Pancreas (tissue), 10 donors: Measurements from ENCODE around the gene ING2. TPM values are rescaled to one million over a fixed set of nuclear protein-coding genes. Genes with fewer than 3 reads are reported as not detected.
A peak's percentile ranks its signal among the peaks of the same experiment; 100 is the strongest.

Experiments used
- ATAC-seq, 4 donors: fragments of 200-7000 bp; cut with Tn5 transposase; one replicate each; pipeline versions ENCODE4 v1.8.0 to v1.9.1; 2020; ENCODE audit warnings: mild to moderate bottlenecking in 4 of 4, moderate library complexity in 4 of 4
- DNase-seq, 6 donors: peaks; one replicate each; pipeline ENCODE4 v3.0.0-alpha.2; 2020
- FAIRE-seq: peaks from 2 replicates; lab custom pipeline; 2012; peaks lifted over from hg19 to GRCh38; lab: Jason Lieb, UNC
- H3K27ac ChIP-seq, 4 donors: fragments of 200-600 bp; sonication (generic); 1 replicate in 3 of 4; 2 replicates in 1 of 4; pipeline versions ENCODE4 v1.5.0 to v1.8.0; 2020
- H3K27me3 ChIP-seq, 4 donors: fragments of 200-600 bp; one replicate each; pipeline ENCODE4 v1.8.0; 2021
- H3K36me3 ChIP-seq, 3 donors: fragments of 200-600 bp; sonication (generic) in 1 of 3; one replicate each; pipeline versions ENCODE4 v1.5.0 to v1.8.0; 2020 to 2021
- H3K4me1 ChIP-seq, 3 donors: fragments of 200-600 bp; one replicate each; pipeline ENCODE4 v1.8.0; 2021
- H3K4me3 ChIP-seq, 4 donors: fragments of 200-600 bp; sonication (generic) in 2 of 4; one replicate each; pipeline versions ENCODE4 v1.5.0 to v1.8.0; 2020 to 2021
- H3K9me3 ChIP-seq, 4 donors: fragments of 200-600 bp; one replicate each; pipeline ENCODE4 v1.8.0; 2021
- WGBS, 2 donors: extraction: QIAGEN DNeasy Blood & Tissue Kit; methylation state at CpG; one replicate each; pipeline ENCODE4 v1.1.7; 2013; 5-methylcytosine and 5-hydroxymethylcytosine counted together
- intact Hi-C, 3 donors: fragments of 100-400 bp; cut with DNase I; formaldehyde crosslinking; loops; one replicate each; pipeline versions ENCODE4 v1.11.1 to v1.14.2; 2022
- polyA plus RNA-seq, 2 donors: library from polyadenylated mRNA; stranded (reverse); fragments of 200-250 nt; gene quantifications; one replicate each; pipeline ENCODE4 v1.2.3, GENCODE V29; 2013
- total RNA-seq, 6 donors: library from RNA; stranded (reverse); fragmentation: NEBNext Ultra II Directional in 4 of 6; extraction: Animal tissue kit (Norgen Biotek cat#: 25700) in 4 of 6; gene quantifications; one replicate each; pipeline versions ENCODE4 v1.2.1 to v1.2.4, GENCODE V29; 2021 to 2023
- TF ChIP-seq, protein P1 (sequence below), 4 donors: fragments of 200-600 bp; sonication (generic) in 3 of 4; IDR thresholded peaks; one replicate each; pipeline versions ENCODE4 v1.5.0 to v1.8.0; 2021; ENCODE audit warnings: antibody characterized with exemption in 4 of 4
- donor health status: healthy with polysubstance abuse.
- donor health status: DM: no; HTN: no; CAD: no; lungs with moderate emphysema.
- donor health status: DM: no; HTN: no; CAD: no.
- donor health status: control.
- donor health status: control.
- donor health status: Bipolar disorder and iron deficiency.
- donor health status: DM: yes; HTN: yes; CAD: no.
- donor health status: DM: no; HTN: no; CAD: no.
- donor health status: DM: no; HTN: no; CAD: no.
- donor health status: DM: yes; HTN: yes; CAD: no.

The ING2 gene
- total and polyA plus RNA-seq, 8 donors, result 3.1 to 16.9 (median 5.9) TPM

GRCh38 chr4:183505611-183506388 lies 942 bp downstream of the ING2 start:
- TF ChIP-seq, protein P1, sequence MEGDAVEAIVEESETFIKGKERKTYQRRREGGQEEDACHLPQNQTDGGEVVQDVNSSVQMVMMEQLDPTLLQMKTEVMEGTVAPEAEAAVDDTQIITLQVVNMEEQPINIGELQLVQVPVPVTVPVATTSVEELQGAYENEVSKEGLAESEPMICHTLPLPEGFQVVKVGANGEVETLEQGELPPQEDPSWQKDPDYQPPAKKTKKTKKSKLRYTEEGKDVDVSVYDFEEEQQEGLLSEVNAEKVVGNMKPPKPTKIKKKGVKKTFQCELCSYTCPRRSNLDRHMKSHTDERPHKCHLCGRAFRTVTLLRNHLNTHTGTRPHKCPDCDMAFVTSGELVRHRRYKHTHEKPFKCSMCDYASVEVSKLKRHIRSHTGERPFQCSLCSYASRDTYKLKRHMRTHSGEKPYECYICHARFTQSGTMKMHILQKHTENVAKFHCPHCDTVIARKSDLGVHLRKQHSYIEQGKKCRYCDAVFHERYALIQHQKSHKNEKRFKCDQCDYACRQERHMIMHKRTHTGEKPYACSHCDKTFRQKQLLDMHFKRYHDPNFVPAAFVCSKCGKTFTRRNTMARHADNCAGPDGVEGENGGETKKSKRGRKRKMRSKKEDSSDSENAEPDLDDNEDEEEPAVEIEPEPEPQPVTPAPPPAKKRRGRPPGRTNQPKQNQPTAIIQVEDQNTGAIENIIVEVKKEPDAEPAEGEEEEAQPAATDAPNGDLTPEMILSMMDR (IDR thresholded peaks at IDR 0.05), result no peak
- peak; percentile 82 to 92 (median 87) for DNase-seq

DNA sequence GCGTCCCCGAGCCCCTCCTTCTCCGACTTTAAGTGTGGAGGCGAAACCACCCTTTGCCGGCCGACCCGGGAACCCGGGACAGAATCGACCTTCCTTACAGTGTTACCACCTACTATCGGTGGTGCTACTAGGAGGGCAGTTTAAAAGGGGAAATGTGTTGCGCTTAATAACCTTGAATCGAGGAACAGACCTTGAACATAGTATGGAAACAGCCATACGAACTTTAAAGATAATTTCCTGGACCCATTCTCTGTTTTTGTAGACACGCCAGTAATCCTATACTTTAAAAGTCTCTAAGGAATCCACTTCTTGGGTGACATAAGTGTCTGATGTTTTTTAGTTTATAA lies 1.5 kb downstream of the ING2 start:
- Histone ChIP-seq H3K27ac (peak overlapping the region; percentile 94 to 100 (median 97)), H3K4me3 (peak overlapping the region; percentile 96 to 99 (median 98)), H3K4me1 (peaks cover 10 to 38% (median 20%) of the 10 kb centered on the region in 3 donors), H3K9me3 (no peaks in the 10 kb centered on the region), H3K27me3 (no peaks in the 10 kb centered on the region), H3K36me3 (peaks cover 0 to 12% (median 4%) of the 10 kb centered on the region in 3 donors)
- 0% methylated on average over 14 of the region's 14 CpGs for WGBS, 2 donors
- FAIRE-seq (no peak), ATAC-seq (no peak), DNase-seq (no peak)
- TF ChIP-seq, protein P1 (IDR thresholded peaks at IDR 0.05), result no peak
- intact Hi-C loops, result no loop called here

More at GRCh38 chr4:183505611-183506388, 942 bp downstream of the ING2 start:
- peak overlapping the region; percentile 96 to 99 (median 98) for H3K4me3 ChIP-seq
- H3K36me3 ChIP-seq, result peaks cover 0 to 6% (median 4%) of the 10 kb centered on the region in 3 donors
- no peaks in the 10 kb centered on the region for H3K9me3 ChIP-seq
- peak overlapping the region; percentile 94 to 100 (median 97) for H3K27ac ChIP-seq
- 0 to 1% methylated on average over 72 to 80 of the region's 80 CpGs for WGBS, 2 donors
- peak; percentile 50 to 72 (median 64) for ATAC-seq
- H3K27me3 ChIP-seq, result no peaks in the 10 kb centered on the region
- H3K4me1 ChIP-seq, result peaks cover 10 to 38% (median 20%) of the 10 kb centered on the region in 3 donors
- FAIRE-seq, result no peak
- intact Hi-C loops, result no loop called here

DNA sequence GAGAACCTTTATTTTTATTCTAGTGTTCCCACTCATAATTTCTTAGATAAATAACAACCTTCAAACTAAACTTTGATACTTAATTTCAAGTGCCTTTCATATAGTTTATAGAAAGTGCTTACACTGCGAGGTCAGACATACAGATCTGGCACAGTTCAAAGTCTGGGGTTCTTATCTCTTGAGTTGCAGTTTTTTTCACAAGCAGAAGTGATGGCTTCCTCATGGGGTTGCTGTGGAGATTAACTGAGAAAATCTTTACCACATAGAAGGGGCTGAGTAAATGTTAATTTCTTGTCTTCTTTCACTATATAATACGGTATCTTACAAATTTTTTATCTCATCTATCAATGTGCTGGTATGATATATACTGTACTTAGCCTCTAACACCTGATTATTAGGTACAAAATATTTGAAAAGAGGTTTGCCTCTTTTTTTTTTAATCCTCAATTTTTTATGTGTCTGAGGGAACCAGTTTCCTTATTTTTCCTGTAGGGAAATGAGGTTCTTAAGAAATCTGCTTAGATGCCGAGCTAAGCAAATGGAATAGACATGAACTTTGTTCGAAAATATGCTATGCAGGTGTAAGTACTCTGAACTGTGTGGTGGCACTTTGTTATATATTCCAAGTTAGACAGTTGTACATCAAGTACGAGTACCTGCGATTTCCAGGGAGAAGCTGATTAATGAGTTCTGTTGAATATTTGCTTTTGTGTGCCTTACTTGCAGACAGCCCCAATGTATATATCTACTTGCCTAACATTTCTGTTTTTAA lies 3.3 kb downstream of the ING2 start:
- H3K36me3 ChIP-seq, result peaks cover 0 to 13% (median 4%) of the 10 kb centered on the region in 3 donors
- no peak for DNase-seq
- intact Hi-C loops, result no loop called here
- no peaks in the 10 kb centered on the region for H3K9me3 ChIP-seq
- ATAC-seq, result no peak
- TF ChIP-seq, protein P1 (IDR thresholded peaks at IDR 0.05), result no peak
- 27 to 30% methylated on average over 6 of the region's 6 CpGs for WGBS, 2 donors
- peak; percentile 5 for FAIRE-seq
- H3K4me1 ChIP-seq, result peaks cover 10 to 25% (median 18%) of the 10 kb centered on the region in 3 donors
- peak overlapping the region in 1 of 4 donors; percentile 13 for H3K27ac ChIP-seq
- H3K4me3 ChIP-seq, result no peak overlapping the region
- H3K27me3 ChIP-seq, result no peaks in the 10 kb centered on the region

DNA sequence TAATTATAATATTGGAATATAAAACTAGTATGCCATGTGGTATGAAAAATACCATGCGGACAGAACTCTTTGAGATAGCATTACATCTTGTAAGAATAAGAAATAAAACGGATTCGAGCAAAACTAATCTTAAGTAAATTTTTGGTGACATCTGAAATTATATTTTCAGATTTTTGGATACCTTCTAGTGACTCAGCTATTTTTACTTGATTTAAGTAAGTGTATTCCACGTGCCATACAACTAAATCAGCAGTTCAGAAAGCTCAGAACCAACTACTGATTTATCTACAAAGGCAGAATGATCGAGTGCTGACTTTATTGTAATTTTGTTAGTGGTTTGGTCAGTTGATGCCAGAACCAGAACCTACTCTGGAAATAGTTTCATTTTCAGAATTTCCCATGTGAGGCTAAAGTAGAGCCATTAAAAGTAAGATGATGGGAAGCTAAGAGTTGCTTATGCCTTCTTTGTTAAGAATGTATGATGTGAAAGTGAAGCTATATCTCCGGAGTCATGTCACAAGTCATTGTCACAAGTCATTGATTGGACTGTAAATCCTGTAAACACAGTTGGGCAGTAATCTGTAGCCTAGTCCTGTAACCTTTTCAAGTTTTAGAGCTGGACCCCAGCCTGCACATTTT lies 4.0 kb downstream of the ING2 start:
- no peak overlapping the region for H3K27ac ChIP-seq
- TF ChIP-seq, protein P1 (IDR thresholded peaks at IDR 0.05), result no peak

More for the DNA sequence above, 4.0 kb downstream of the ING2 start:
- H3K4me1 ChIP-seq, result peaks cover 10 to 25% (median 15%) of the 10 kb centered on the region in 3 donors
- no peaks in the 10 kb centered on the region for H3K27me3 ChIP-seq
- no peak for FAIRE-seq
- H3K4me3 ChIP-seq, result no peak overlapping the region
- intact Hi-C loops, result no loop called here
- H3K36me3 ChIP-seq, result peaks cover 0 to 13% (median 4%) of the 10 kb centered on the region in 3 donors
- H3K9me3 ChIP-seq, result no peaks in the 10 kb centered on the region
- 40% methylated on average over 6 of the region's 6 CpGs for WGBS, 2 donors
- DNase-seq, result no peak
- no peak for ATAC-seq
